Testis (tissue), 2 donors: ENCODE measurements around the gene TPMT.

Source experiments
- POLR2A ChIP-seq: fragments of 450-650 bp; IDR thresholded peaks from one replicate; pipeline ENCODE4 v1.6.1; 2017; ENCODE audit warnings: antibody characterized with exemption, mild to moderate bottlenecking, moderate library complexity
- TF ChIP-seq, protein P1 (sequence below), 3 experiments: fragments of 450-650 bp in 2 of 3; fragments of 200-600 bp in 1 of 3; sonication (generic) in 1 of 3; IDR thresholded peaks; one replicate each; pipeline ENCODE4 v1.5.1; 2016 to 2019; ENCODE audit warnings: antibody characterized with exemption in 3 of 3, mild to moderate bottlenecking in 2 of 3, moderate library complexity in 1 of 3

DNA sequence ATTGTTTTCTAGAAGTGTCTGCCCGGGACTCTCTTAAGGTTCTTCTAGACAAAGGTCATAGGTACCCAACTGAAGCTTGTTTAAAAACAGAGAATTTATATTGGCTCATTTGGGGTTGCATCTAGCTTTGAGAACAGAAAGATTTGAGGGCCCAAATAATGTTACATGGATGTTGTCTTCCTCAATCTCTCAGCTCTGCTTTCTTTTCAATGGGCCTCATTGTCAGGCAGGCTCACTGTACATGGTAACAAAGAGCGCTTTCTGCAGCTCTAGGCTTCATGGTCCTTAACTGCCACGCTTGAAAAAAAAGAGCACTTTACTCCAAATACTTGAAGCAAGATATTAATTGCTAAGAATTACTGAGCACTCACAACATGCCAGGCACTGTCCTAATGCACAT, 54.6 kb downstream of the TPMT start:
- TF ChIP-seq POLR2A, result no peak
- TF ChIP-seq, protein P1, sequence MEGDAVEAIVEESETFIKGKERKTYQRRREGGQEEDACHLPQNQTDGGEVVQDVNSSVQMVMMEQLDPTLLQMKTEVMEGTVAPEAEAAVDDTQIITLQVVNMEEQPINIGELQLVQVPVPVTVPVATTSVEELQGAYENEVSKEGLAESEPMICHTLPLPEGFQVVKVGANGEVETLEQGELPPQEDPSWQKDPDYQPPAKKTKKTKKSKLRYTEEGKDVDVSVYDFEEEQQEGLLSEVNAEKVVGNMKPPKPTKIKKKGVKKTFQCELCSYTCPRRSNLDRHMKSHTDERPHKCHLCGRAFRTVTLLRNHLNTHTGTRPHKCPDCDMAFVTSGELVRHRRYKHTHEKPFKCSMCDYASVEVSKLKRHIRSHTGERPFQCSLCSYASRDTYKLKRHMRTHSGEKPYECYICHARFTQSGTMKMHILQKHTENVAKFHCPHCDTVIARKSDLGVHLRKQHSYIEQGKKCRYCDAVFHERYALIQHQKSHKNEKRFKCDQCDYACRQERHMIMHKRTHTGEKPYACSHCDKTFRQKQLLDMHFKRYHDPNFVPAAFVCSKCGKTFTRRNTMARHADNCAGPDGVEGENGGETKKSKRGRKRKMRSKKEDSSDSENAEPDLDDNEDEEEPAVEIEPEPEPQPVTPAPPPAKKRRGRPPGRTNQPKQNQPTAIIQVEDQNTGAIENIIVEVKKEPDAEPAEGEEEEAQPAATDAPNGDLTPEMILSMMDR (IDR thresholded peaks at IDR 0.05), result no peak
